Trophoblast cell (in vitro differentiated cells and primary cell): ENCODE measurements around the gene PTPRJ.

ENCODE experiments used
- DNase-seq, 2 donors: peaks; one replicate each; pipeline ENCODE4 v3.0.0-alpha.2; 2016
- H2AFZ ChIP-seq: 2 replicates; pipeline ENCODE4 v1.6.1; 2013; ENCODE audit warnings: low read length, moderate library complexity, mild to moderate bottlenecking; ENCODE audit not compliant: insufficient read depth, poor library complexity
- H2AK5ac ChIP-seq: 2 replicates; pipeline ENCODE4 v1.6.1; 2013; ENCODE audit warnings: mild to moderate bottlenecking, low read length
- H2BK120ac ChIP-seq: 2 replicates; pipeline ENCODE4 v1.6.1; 2013; ENCODE audit warnings: low read length, mild to moderate bottlenecking, moderate library complexity; ENCODE audit not compliant: insufficient read depth, poor library complexity
- H2BK12ac ChIP-seq: 2 replicates; pipeline ENCODE4 v1.6.1; 2013; ENCODE audit warnings: mild to moderate bottlenecking, low read length, moderate library complexity
- H2BK5ac ChIP-seq: 2 replicates; pipeline ENCODE4 v1.6.1; 2013; ENCODE audit warnings: low read length, low read depth, moderate library complexity, mild to moderate bottlenecking; ENCODE audit not compliant: poor library complexity
- H3K14ac ChIP-seq: 2 replicates; pipeline ENCODE4 v1.6.1; 2013; ENCODE audit warnings: mild to moderate bottlenecking, low read length
- H3K18ac ChIP-seq: 2 replicates; pipeline ENCODE4 v1.6.1; 2013; ENCODE audit warnings: mild to moderate bottlenecking, low read length
- H3K23ac ChIP-seq: 2 replicates; pipeline ENCODE4 v1.6.1; 2013; ENCODE audit warnings: low read length
- H3K27ac ChIP-seq: 2 replicates; pipeline ENCODE4 v1.5.1; 2013; ENCODE audit warnings: low read depth, mild to moderate bottlenecking, inconsistent platforms, low read length, moderate library complexity
- H3K27me3 ChIP-seq: 2 replicates; pipeline ENCODE4 v1.6.1; 2013; ENCODE audit warnings: inconsistent platforms, mild to moderate bottlenecking, low read length, moderate library complexity; ENCODE audit not compliant: insufficient read depth
- H3K36me3 ChIP-seq, 2 experiments: 1 replicate in 1 of 2; 2 replicates in 1 of 2; pipeline ENCODE4 v1.6.1; 2013; ENCODE audit warnings: low read length in 2 of 2, mild to moderate bottlenecking in 2 of 2, moderate library complexity in 1 of 2; ENCODE audit not compliant: insufficient read depth in 2 of 2, control insufficient read depth in 1 of 2
- H3K4ac ChIP-seq: 2 replicates; pipeline ENCODE4 v1.6.1; 2013; ENCODE audit warnings: low read depth, mild to moderate bottlenecking, low read length, moderate library complexity
- H3K4me1 ChIP-seq, 2 experiments: 1 replicate in 1 of 2; 2 replicates in 1 of 2; pipeline ENCODE4 v1.6.1; 2013; ENCODE audit warnings: low read length in 2 of 2, mild to moderate bottlenecking in 2 of 2, moderate library complexity in 1 of 2; ENCODE audit not compliant: insufficient read depth in 2 of 2, control insufficient read depth in 1 of 2
- H3K4me2 ChIP-seq: 2 replicates; pipeline ENCODE4 v1.6.1; 2013; ENCODE audit warnings: inconsistent platforms, mild to moderate bottlenecking, low read length, moderate library complexity
- H3K4me3 ChIP-seq: 2 replicates; pipeline ENCODE4 v1.5.1; 2013; ENCODE audit warnings: mild to moderate bottlenecking, low read depth, low read length, inconsistent platforms
- H3K79me1 ChIP-seq: one replicate; pipeline ENCODE4 v1.6.1; 2013; ENCODE audit warnings: low read length
- H3K79me2 ChIP-seq: 2 replicates; pipeline ENCODE4 v1.6.1; 2013; ENCODE audit warnings: low read length, mild to moderate bottlenecking; ENCODE audit not compliant: control insufficient read depth, insufficient read depth, poor library complexity
- H3K9ac ChIP-seq: 2 replicates; pipeline ENCODE4 v1.6.1; 2013; ENCODE audit warnings: mild to moderate bottlenecking, low read length
- H3K9me3 ChIP-seq: 2 replicates; pipeline ENCODE4 v1.6.1; 2013; ENCODE audit warnings: low read depth, mild to moderate bottlenecking, control low read depth, inconsistent platforms, low read length; ENCODE audit not compliant: insufficient read depth
- H4K12ac ChIP-seq: 2 replicates; pipeline ENCODE4 v1.6.1; 2013; ENCODE audit warnings: low read depth, mild to moderate bottlenecking, low read length, moderate library complexity
- H4K8ac ChIP-seq: 2 replicates; pipeline ENCODE4 v1.6.1; 2013; ENCODE audit warnings: low read depth, mild to moderate bottlenecking, low read length, moderate library complexity
- H4K91ac ChIP-seq: one replicate; pipeline ENCODE4 v1.6.1; 2013; ENCODE audit warnings: low read depth, mild to moderate bottlenecking, low read length, moderate library complexity
- whole genome bisulfite sequencing: extraction: QIAGEN DNeasy Blood & Tissue Kit; methylation state at CpG from one replicate; pipeline ENCODE4 v1.1.7; 2013; ENCODE audit warnings: missing lambda C conversion rate; ENCODE audit not compliant: insufficient read length, insufficient coverage; ENCODE audit errors: extremely low coverage; 5-methylcytosine and 5-hydroxymethylcytosine counted together

Gene PTPRJ

GRCh38 chr11:48073031-48073861 is 92.9 kb downstream of the PTPRJ start:
- no peak overlapping the region for H2AK5ac ChIP-seq
- H3K36me3 ChIP-seq = peaks cover 0 to 1% of the 10 kb centered on the region in 2 experiments
- H3K9ac ChIP-seq = no peak overlapping the region
- H4K8ac ChIP-seq = no peak overlapping the region
- H3K4me1 ChIP-seq = no peaks in the 10 kb centered on the region
- H3K79me2 ChIP-seq = no peaks in the 10 kb centered on the region
- WGBS = no CpG with 5 or more reads among the region's 8 CpGs
- H3K23ac ChIP-seq = no peak overlapping the region
- no peaks in the 10 kb centered on the region for H3K79me1 ChIP-seq
- no peak overlapping the region for H3K14ac ChIP-seq
- no peak overlapping the region for H2BK5ac ChIP-seq
- no peak overlapping the region for H4K91ac ChIP-seq
- H4K12ac ChIP-seq = no peak overlapping the region
- peak; percentile 84 to 88 for DNase-seq
- no peak overlapping the region for H2BK12ac ChIP-seq
- no peak overlapping the region for H3K4me2 ChIP-seq
- H3K4ac ChIP-seq = no peak overlapping the region
- H3K9me3 ChIP-seq = no peaks in the 10 kb centered on the region
- H3K4me3 ChIP-seq = no peak overlapping the region
- H2BK120ac ChIP-seq = no peak overlapping the region
- H3K18ac ChIP-seq = no peak overlapping the region
- H3K27ac ChIP-seq = no peak overlapping the region
- no peak overlapping the region for H2AFZ ChIP-seq
- H3K27me3 ChIP-seq = no peaks in the 10 kb centered on the region

GRCh38 chr11:48074425-48075181 is 94.2 kb downstream of the PTPRJ start:
- Histone ChIP-seq H3K4ac (no peak overlapping the region), H3K14ac (no peak overlapping the region), H3K4me3 (no peak overlapping the region), H3K36me3 (peaks cover 0 to 1% of the 10 kb centered on the region in 2 experiments), H3K79me2 (no peaks in the 10 kb centered on the region), H4K8ac (no peak overlapping the region), H2BK120ac (no peak overlapping the region), H3K4me1 (no peaks in the 10 kb centered on the region), H3K23ac (no peak overlapping the region), H3K9ac (peak overlapping the region; percentile 70), H3K18ac (no peak overlapping the region), H3K27ac (no peak overlapping the region), H2AFZ (no peak overlapping the region), H2BK12ac (no peak overlapping the region), H4K12ac (no peak overlapping the region), H3K4me2 (no peak overlapping the region), H3K27me3 (no peaks in the 10 kb centered on the region), H3K79me1 (no peaks in the 10 kb centered on the region), H4K91ac (no peak overlapping the region), H2BK5ac (no peak overlapping the region), H3K9me3 (no peaks in the 10 kb centered on the region), H2AK5ac (no peak overlapping the region)
- DNase-seq = no peak
- WGBS = no CpG with 5 or more reads among the region's 3 CpGs

- no peak overlapping the region for H2AFZ ChIP-seq
- H3K9ac ChIP-seq = no peak overlapping the region
- no peaks in the 10 kb centered on the region for H3K79me1 ChIP-seq
- no peak overlapping the region for H3K27ac ChIP-seq
- H4K91ac ChIP-seq = no peak overlapping the region
- H3K23ac ChIP-seq = no peak overlapping the region
- no peak overlapping the region for H2AK5ac ChIP-seq
- no peak overlapping the region for H2BK120ac ChIP-seq
- no peaks in the 10 kb centered on the region for H3K79me2 ChIP-seq
- no peak overlapping the region for H2BK12ac ChIP-seq
- no peak for DNase-seq
- H3K4me2 ChIP-seq = no peak overlapping the region
- no peaks in the 10 kb centered on the region for H3K27me3 ChIP-seq
- no peak overlapping the region for H3K4ac ChIP-seq
- no peaks in the 10 kb centered on the region for H3K36me3 ChIP-seq
- H4K12ac ChIP-seq = no peak overlapping the region
- no peaks in the 10 kb centered on the region for H3K4me1 ChIP-seq
- no peak overlapping the region for H4K8ac ChIP-seq
- no CpG with 5 or more reads among the region's 7 CpGs for WGBS
- no peak overlapping the region for H3K4me3 ChIP-seq
- H3K14ac ChIP-seq = no peak overlapping the region
- H3K9me3 ChIP-seq = no peaks in the 10 kb centered on the region
- no peak overlapping the region for H2BK5ac ChIP-seq
- no peak overlapping the region for H3K18ac ChIP-seq
Observed at GRCh38 chr11:48075637-48076036, 95.3 kb downstream of the PTPRJ start.

GRCh38 chr11:48077251-48077650 is 96.9 kb downstream of the PTPRJ start:
- no peak overlapping the region for H3K9ac ChIP-seq
- H3K9me3 ChIP-seq = no peaks in the 10 kb centered on the region
- no peak overlapping the region for H3K4me3 ChIP-seq

More at GRCh38 chr11:48077251-48077650, 96.9 kb downstream of the PTPRJ start:
- Histone ChIP-seq H3K4ac (no peak overlapping the region), H4K8ac (no peak overlapping the region), H4K91ac (no peak overlapping the region), H3K4me2 (no peak overlapping the region), H3K79me2 (no peaks in the 10 kb centered on the region), H3K18ac (no peak overlapping the region), H3K14ac (no peak overlapping the region), H3K27me3 (no peaks in the 10 kb centered on the region), H2BK12ac (no peak overlapping the region), H2AFZ (no peak overlapping the region), H3K79me1 (no peaks in the 10 kb centered on the region), H2AK5ac (no peak overlapping the region), H2BK120ac (no peak overlapping the region), H3K27ac (no peak overlapping the region), H4K12ac (no peak overlapping the region), H3K23ac (no peak overlapping the region), H3K4me1 (no peaks in the 10 kb centered on the region), H2BK5ac (no peak overlapping the region), H3K36me3 (no peaks in the 10 kb centered on the region)
- no CpG with 5 or more reads among the region's 6 CpGs for WGBS
- DNase-seq = no peak
